MM.1S (cell line): ENCODE results near the gene TTYH3.

Experiments
- EZH2 ChIP-seq: fragments of 300-600 bp; sonication (generic); optimal IDR thresholded peaks from 2 replicates; pipeline ENCODE3; 2017; ENCODE audit warnings: low read depth, mild to moderate bottlenecking, antibody characterized with exemption, low read length, mixed read lengths
- EZH2phosphoT487 ChIP-seq: fragments of 300-600 bp; sonication (generic); IDR thresholded peaks from 2 replicates; pipeline ENCODE4 v1.6.1; 2018; ENCODE audit warnings: antibody characterized with exemption, low read length
- TF ChIP-seq, protein P1 (sequence below): fragments of 300-600 bp; sonication (generic); IDR thresholded peaks from 2 replicates; pipeline ENCODE4 v1.5.1; 2016; ENCODE audit warnings: antibody characterized with exemption, low read length, mixed read lengths

- TF ChIP-seq, protein P1, sequence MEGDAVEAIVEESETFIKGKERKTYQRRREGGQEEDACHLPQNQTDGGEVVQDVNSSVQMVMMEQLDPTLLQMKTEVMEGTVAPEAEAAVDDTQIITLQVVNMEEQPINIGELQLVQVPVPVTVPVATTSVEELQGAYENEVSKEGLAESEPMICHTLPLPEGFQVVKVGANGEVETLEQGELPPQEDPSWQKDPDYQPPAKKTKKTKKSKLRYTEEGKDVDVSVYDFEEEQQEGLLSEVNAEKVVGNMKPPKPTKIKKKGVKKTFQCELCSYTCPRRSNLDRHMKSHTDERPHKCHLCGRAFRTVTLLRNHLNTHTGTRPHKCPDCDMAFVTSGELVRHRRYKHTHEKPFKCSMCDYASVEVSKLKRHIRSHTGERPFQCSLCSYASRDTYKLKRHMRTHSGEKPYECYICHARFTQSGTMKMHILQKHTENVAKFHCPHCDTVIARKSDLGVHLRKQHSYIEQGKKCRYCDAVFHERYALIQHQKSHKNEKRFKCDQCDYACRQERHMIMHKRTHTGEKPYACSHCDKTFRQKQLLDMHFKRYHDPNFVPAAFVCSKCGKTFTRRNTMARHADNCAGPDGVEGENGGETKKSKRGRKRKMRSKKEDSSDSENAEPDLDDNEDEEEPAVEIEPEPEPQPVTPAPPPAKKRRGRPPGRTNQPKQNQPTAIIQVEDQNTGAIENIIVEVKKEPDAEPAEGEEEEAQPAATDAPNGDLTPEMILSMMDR: no peak
- TF ChIP-seq EZH2 (no peak), EZH2phosphoT487 (no peak)
These were observed 32.2 kb downstream of the TTYH3 start for GRCh38 chr7:2663960-2664359.
